GM21390 (cell line): ENCODE results near the gene MREG.
"Not testable (repeated sequence)": the region's sequence is repeated elsewhere in the genome, so short reads cannot be mapped to it uniquely, and the experiment has no call there.

Experiments used
- ATAC-seq: cut with Tn5 transposase; IDR thresholded peaks from one replicate; pipeline ENCODE4 v1.9.1; 2021; ENCODE audit not compliant: unreplicated experiment

Gene MREG

DNA sequence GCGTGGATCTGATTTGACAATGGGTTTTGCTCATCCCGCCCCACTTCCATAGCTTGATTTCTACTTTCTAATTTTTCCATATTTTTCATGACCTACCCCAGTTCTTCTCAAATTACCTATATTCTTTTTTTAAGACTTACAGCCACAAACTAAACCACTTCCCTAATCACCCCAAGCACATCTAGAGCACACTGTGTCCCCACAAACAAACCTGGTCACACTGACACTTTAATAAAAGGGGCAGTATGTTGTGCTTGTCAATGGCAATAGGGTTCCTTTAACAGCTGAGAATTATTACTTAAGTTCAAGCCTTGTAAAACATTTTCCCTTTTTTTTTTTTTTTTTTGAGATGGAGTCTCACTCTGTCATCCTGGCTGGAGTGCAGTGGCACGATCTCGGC, 47.1 kb downstream of the MREG start:
- no peak for ATAC-seq

DNA sequence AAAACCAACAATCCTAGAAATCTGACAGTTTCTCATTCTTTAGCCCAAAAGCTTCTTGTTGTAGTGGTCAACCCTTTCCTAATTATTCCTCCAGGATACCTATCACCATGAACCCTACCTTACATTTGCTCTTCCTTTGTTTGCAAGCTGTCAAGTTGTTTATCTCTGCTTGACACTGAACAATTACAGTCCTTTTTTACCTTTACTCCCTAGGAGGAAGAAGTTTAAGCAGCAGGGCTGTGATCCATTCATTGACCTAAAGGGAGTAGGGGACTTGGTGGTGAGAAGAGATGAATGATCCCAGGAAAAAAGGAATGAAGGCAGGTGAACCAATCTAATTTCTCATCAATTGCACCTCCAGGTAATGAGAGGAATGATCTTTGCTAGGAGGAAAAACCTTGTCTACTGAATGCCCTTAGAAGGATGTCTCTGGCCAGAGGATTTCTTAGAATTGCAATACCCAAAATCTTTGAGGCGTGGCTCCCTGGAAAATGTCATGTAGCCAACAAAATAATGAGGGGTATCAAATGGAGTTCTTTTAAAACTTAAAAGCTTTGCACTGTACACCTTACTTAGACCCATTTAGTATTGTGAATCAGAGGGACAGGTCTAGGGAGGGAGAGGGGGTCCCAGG, 47.7 kb downstream of the MREG start:
- ATAC-seq, result no peak

DNA sequence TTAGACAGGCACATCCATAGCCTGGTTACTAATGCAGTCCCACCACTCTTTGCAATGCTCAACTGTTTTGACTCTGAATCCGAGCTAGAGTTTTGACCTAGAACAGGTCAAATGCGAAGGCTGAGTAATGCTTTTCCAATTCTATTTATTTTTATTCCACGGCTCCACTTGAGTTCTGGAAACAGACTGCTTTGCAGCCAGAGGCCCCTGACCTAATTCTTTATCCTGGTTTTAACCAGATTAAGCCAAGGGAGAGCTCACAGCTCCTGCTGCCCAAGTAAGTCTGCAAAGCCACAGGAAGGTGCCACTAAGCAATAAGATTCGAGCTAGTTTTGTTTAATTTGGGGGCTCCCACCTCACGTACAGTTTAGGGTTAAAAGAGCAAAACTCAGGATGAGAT, 51.4 kb downstream of the MREG start:
- ATAC-seq, result no peak

GRCh38 chr2:215958257-215958656, 55.1 kb downstream of the MREG start:
- no peak for ATAC-seq

DNA sequence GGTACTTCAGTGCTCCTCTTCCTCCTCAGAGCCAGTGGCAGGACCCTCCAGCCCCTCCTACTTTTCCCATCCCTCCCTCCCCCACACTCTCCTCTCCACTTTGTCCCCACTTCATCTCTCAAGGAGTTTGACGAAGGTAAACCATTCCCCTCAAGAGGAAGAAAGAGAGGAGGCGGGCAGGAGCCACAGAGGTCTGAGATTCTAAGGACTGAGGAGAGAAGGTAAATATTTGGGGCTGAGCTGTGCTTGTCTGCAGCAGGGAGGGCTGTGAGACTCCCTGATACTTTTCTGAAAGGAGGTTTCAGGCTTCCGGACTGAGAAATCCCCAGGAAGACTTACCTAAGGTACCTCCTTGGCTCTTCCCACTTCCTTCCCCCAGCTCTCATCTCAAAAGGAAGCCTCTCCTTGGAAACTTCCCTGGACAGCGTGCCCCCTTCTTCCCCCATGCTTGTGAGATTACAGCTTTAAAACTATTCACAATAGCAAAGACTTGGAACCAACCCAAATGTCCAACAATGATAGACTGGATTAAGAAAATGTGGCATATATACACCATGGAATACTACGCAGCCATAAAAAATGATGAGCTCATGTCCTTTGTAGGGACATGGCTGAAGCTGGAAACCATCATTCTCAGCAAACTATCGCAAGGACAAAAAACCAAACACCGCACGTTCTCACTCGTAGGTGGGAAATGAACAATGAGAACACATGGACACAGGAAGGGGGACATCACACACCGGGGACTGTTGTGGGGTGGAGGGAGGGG, 55.8 kb downstream of the MREG start:
- ATAC-seq, result not testable (repeated sequence)

GRCh38 chr2:215952860-215953637, 60.3 kb downstream of the MREG start:
- ATAC-seq, result no peak

DNA sequence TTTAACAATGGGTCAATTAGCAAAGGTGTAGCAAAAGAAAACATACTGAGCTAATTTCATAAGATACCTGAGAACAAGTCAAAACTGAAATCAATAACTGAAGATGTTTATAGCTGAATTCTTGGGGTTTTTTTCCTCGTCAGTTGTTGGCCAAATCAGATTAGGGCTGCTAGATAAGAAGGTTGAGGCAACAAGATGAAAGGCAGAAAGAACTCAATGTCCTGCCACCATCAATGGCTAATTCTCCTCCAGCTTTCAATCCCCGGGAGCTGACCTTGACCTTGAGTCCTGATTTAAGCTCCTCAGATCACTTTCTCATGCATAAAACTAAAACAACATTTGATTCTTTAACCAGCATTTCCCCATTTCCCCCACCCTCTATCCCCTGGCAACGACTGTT, 61.8 kb downstream of the MREG start:
- ATAC-seq, result no peak

GRCh38 chr2:215949991-215950404, 63.4 kb downstream of the MREG start:
- ATAC-seq, result peak; percentile 92

DNA sequence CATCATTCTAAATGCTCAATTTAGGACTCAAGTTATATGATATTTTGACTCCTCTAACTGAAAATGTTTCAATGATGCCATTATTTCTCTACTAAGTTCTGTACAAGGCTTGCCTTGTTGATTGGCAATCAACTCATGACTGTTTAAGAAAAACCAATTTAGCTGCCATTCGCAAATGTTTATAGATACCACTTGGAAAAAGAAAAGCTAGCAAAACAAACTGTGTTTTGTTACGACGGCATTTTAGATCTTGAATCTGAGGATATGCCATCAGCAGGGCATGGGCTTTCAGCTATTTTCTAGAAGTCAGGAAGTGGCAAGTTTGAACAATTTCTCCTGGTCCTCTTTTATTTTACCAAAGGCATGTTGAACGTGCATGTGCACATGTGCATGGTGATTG, 65.3 kb downstream of the MREG start:
- no peak for ATAC-seq

DNA sequence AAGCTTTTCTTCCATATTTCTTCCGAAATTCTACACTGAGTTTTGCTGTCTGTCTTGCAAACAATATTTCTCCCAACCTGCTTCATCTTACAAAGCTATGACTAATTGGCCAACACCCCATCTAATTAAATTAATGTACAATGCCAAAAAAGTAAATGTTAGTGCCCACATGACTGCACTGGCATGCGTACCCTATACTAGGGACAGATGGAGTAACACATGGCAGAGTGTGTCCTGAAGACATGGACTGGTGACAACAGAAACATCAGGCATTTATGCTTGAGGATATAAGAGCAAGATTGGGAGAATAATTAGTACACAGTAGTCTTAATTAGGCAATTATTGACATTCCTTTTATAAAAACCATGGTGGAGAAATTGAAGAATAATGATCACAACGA, 66.8 kb downstream of the MREG start:
- no peak for ATAC-seq

- ATAC-seq, result no peak
Measured at GRCh38 chr2:215942194-215942593, 71.2 kb downstream of the MREG start.

GRCh38 chr2:215941726-215942125, 71.6 kb downstream of the MREG start:
- ATAC-seq, result no peak

DNA sequence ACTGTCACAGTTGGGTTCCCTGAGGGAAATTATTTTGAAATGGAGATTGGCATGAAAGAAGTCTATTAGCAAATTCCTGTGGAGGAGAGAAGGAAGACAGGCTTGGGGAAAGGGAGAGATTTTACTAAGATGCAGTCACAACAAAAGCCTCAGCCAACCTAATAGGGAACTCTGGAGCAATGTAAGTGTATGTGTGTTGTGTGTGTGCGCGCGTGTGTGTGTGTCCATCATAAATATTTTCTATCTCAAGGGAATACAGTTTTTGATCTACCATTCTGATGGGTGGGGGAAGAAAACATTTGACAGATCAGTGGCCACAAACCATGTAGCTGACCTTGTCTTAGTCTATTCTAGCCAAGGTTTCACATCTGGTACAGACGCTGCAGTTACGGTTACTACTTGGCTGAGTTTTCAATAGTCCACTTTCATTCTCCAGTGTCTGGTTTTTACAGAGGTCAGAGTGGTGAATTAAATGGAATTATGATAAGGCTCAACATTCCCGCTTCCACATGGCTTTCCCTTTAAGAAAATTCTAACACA, 72.6 kb downstream of the MREG start:
- ATAC-seq, result no peak

DNA sequence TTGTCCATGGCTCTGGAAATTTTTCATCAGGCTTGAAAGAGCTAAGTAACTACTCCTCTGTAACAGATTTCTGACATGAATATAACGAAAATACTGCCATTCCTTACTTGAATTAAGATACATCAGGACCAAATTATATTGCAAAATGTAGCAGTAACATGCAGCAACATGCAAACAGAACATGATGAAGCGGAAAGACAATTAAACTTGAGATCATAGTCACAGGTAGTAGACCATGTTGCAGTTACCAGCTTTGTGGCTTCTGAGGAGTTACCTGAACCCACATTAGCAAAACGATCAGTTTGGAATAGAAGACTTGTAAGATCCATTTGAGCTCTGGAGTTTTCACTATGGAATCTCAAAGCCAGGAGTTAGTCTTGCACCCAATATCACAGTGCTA, 76.2 kb downstream of the MREG start:
- ATAC-seq, result no peak

DNA sequence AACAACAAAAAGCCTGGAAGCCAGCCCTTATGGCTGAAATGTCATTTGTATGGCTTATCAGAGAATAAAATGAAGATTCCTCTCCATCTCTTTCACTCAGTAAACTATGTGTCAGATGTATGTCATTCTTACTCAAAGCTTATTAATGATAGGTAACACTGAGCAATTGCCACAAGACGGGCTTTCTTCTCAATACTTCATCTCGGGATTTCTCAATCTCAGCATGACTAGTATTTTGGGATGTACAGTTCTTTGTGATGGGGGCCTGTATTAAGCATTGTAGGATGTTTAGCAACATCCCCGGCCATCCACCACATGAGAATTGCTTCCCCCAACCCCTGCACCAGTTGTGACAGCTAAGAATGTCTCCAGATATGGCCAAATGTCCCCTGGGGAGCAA, 80.2 kb downstream of the MREG start:
- no peak for ATAC-seq

GRCh38 chr2:215931256-215931903, 82.0 kb downstream of the MREG start:
- ATAC-seq, result peak; percentile 87

GRCh38 chr2:215930505-215931253, 82.7 kb downstream of the MREG start:
- ATAC-seq, result no peak

GRCh38 chr2:215929602-215930335, 83.6 kb downstream of the MREG start:
- no peak for ATAC-seq

GRCh38 chr2:215928086-215928485, 85.3 kb downstream of the MREG start:
- ATAC-seq, result no peak

DNA sequence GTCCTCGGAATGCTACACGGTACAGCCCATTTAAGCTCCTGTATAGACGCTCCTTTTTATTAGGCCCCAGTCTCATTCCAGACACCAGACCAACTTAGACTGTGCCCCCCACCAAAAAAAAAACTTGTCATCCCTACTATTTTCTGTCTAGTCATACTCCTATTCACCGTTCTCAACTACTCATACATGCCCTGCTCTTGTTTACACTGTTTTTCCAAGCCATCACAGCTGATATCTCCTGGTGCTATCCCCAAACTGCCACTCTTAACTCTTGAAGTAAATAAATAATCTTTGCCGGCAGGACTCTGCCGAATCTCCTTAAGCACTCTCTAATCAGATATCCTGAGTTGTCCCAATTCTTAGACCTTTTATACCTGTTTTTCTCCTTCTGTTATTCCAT, 86.4 kb downstream of the MREG start:
- ATAC-seq, result not testable (repeated sequence)
